Muscle layer of colon (tissue), 2 donors: ENCODE measurements around the gene IL17A.
"Not testable (repeated sequence)": the region's sequence is repeated elsewhere in the genome, so short reads cannot be mapped to it uniquely, and the experiment has no call there.

Source experiments
- H3K27ac ChIP-seq: one replicate; pipeline ENCODE4 v1.7.0; 2013; ENCODE audit warnings: low read depth, mild to moderate bottlenecking, low read length, moderate library complexity
- H3K27me3 ChIP-seq, 2 donors: one replicate each; pipeline ENCODE4 v1.7.0; 2013; ENCODE audit warnings: low read length in 2 of 2, mild to moderate bottlenecking in 2 of 2; ENCODE audit not compliant: insufficient read depth in 2 of 2, control insufficient read depth in 1 of 2
- H3K36me3 ChIP-seq: one replicate; pipeline ENCODE4 v1.7.0; 2013; ENCODE audit warnings: mild to moderate bottlenecking, low read length; ENCODE audit not compliant: insufficient read depth
- H3K4me1 ChIP-seq: one replicate; pipeline ENCODE4 v1.7.0; 2013; ENCODE audit warnings: mild to moderate bottlenecking, low read length; ENCODE audit not compliant: insufficient read depth
- H3K4me3 ChIP-seq, 2 donors: one replicate each; pipeline ENCODE4 v1.7.0; 2013; ENCODE audit warnings: low read length in 2 of 2, low read depth in 1 of 2, mild to moderate bottlenecking in 1 of 2, moderate library complexity in 1 of 2
- H3K9ac ChIP-seq: one replicate; pipeline ENCODE4 v1.7.0; 2013; ENCODE audit warnings: low read length
- H3K9me3 ChIP-seq: one replicate; pipeline ENCODE4 v1.7.0; 2013; ENCODE audit warnings: mild to moderate bottlenecking, low read length
- donor health status: abdominal sarcoma.
- donor health status: Adenocarcinoma of cecum.

The IL17A gene

GRCh38 chr6:52168351-52168750 lies 17.8 kb upstream of the IL17A start:
- not testable (repeated sequence) for H3K9ac ChIP-seq

GRCh38 chr6:52174118-52174517 lies 12.1 kb upstream of the IL17A start:
- H3K4me3 ChIP-seq = no peak overlapping the region
- H3K27ac ChIP-seq = no peak overlapping the region
- H3K36me3 ChIP-seq = no peaks in the 10 kb centered on the region
- no peaks in the 10 kb centered on the region for H3K9me3 ChIP-seq
- H3K27me3 ChIP-seq = no peaks in the 10 kb centered on the region
- H3K4me1 ChIP-seq = no peaks in the 10 kb centered on the region
- H3K9ac ChIP-seq = no peak overlapping the region

More at GRCh38 chr6:52168351-52168750, 17.8 kb upstream of the IL17A start:
- H3K4me1 ChIP-seq, H3K9me3 ChIP-seq, H3K4me3 ChIP-seq, H3K27me3 ChIP-seq, H3K36me3 ChIP-seq, H3K27ac ChIP-seq: not testable (repeated sequence)

GRCh38 chr6:52176550-52176949 lies 9.6 kb upstream of the IL17A start:
- Histone ChIP-seq H3K4me3 (no peak overlapping the region), H3K9ac (no peak overlapping the region), H3K9me3 (no peaks in the 10 kb centered on the region), H3K27ac (no peak overlapping the region), H3K36me3 (no peaks in the 10 kb centered on the region), H3K27me3 (no peaks in the 10 kb centered on the region), H3K4me1 (no peaks in the 10 kb centered on the region)

GRCh38 chr6:52177961-52178360 lies 8.2 kb upstream of the IL17A start:
- H3K4me1 ChIP-seq = no peaks in the 10 kb centered on the region
- H3K27ac ChIP-seq = no peak overlapping the region
- no peaks in the 10 kb centered on the region for H3K27me3 ChIP-seq
- H3K9me3 ChIP-seq = no peaks in the 10 kb centered on the region
- H3K4me3 ChIP-seq = no peak overlapping the region
- no peak overlapping the region for H3K9ac ChIP-seq
- H3K36me3 ChIP-seq = no peaks in the 10 kb centered on the region

GRCh38 chr6:52180787-52181558 lies 5.2 kb upstream of the IL17A start:
- Histone ChIP-seq H3K4me3 (no peak overlapping the region), H3K9ac (no peak overlapping the region), H3K27ac (no peak overlapping the region), H3K9me3 (no peaks in the 10 kb centered on the region), H3K36me3 (no peaks in the 10 kb centered on the region), H3K27me3 (no peaks in the 10 kb centered on the region), H3K4me1 (no peaks in the 10 kb centered on the region)

GRCh38 chr6:52183131-52183713 lies 3.0 kb upstream of the IL17A start:
- no peak overlapping the region for H3K9ac ChIP-seq
- no peak overlapping the region for H3K27ac ChIP-seq
- H3K4me1 ChIP-seq = no peaks in the 10 kb centered on the region

GRCh38 chr6:52186480-52186879 lies 305 bp downstream of the IL17A start:
- no peak overlapping the region for H3K27ac ChIP-seq
- no peaks in the 10 kb centered on the region for H3K36me3 ChIP-seq
- H3K9me3 ChIP-seq = no peaks in the 10 kb centered on the region
- no peaks in the 10 kb centered on the region for H3K27me3 ChIP-seq
- H3K9ac ChIP-seq = no peak overlapping the region
- no peaks in the 10 kb centered on the region for H3K4me1 ChIP-seq
- no peak overlapping the region for H3K4me3 ChIP-seq

More at GRCh38 chr6:52183131-52183713, 3.0 kb upstream of the IL17A start:
- Histone ChIP-seq H3K27me3 (no peaks in the 10 kb centered on the region), H3K36me3 (no peaks in the 10 kb centered on the region), H3K4me3 (no peak overlapping the region), H3K9me3 (no peaks in the 10 kb centered on the region)

GRCh38 chr6:52187098-52187497 lies 923 bp downstream of the IL17A start:
- no peak overlapping the region for H3K4me3 ChIP-seq
- H3K36me3 ChIP-seq = no peaks in the 10 kb centered on the region
- H3K27ac ChIP-seq = no peak overlapping the region
- H3K9ac ChIP-seq = no peak overlapping the region
- no peaks in the 10 kb centered on the region for H3K4me1 ChIP-seq
- no peaks in the 10 kb centered on the region for H3K9me3 ChIP-seq
- H3K27me3 ChIP-seq = no peaks in the 10 kb centered on the region

- Histone ChIP-seq H3K4me1 (no peaks in the 10 kb centered on the region), H3K9ac (no peak overlapping the region), H3K36me3 (no peaks in the 10 kb centered on the region), H3K9me3 (no peaks in the 10 kb centered on the region), H3K27ac (no peak overlapping the region), H3K27me3 (no peaks in the 10 kb centered on the region), H3K4me3 (no peak overlapping the region)
Observed at GRCh38 chr6:52189974-52190373, 3.8 kb downstream of the IL17A start.

- Histone ChIP-seq H3K9me3 (no peaks in the 10 kb centered on the region), H3K4me1 (no peaks in the 10 kb centered on the region), H3K36me3 (no peaks in the 10 kb centered on the region), H3K27me3 (no peaks in the 10 kb centered on the region), H3K27ac (no peak overlapping the region), H3K9ac (no peak overlapping the region), H3K4me3 (no peak overlapping the region)
Observed at GRCh38 chr6:52190409-52190808, 4.2 kb downstream of the IL17A start.

- Histone ChIP-seq H3K27me3 (no peaks in the 10 kb centered on the region), H3K36me3 (no peaks in the 10 kb centered on the region), H3K9ac (no peak overlapping the region), H3K9me3 (no peaks in the 10 kb centered on the region), H3K4me1 (no peaks in the 10 kb centered on the region), H3K27ac (no peak overlapping the region), H3K4me3 (no peak overlapping the region)
Observed at GRCh38 chr6:52191824-52192223, 5.6 kb downstream of the IL17A start.

- no peaks in the 10 kb centered on the region for H3K4me1 ChIP-seq
- no peaks in the 10 kb centered on the region for H3K9me3 ChIP-seq
- H3K9ac ChIP-seq = no peak overlapping the region
- H3K27me3 ChIP-seq = no peaks in the 10 kb centered on the region
- H3K4me3 ChIP-seq = no peak overlapping the region
- no peaks in the 10 kb centered on the region for H3K36me3 ChIP-seq
- H3K27ac ChIP-seq = no peak overlapping the region
Observed at GRCh38 chr6:52195886-52196285, 9.7 kb downstream of the IL17A start.
